Memory B cell (primary cell): ENCODE data around the gene ADCY2.

Experiments used
- ATAC-seq: fragments of 150-1000 bp; cut with Tn5 transposase; 2 replicates; pipeline ENCODE4 v1.10.0; 2021; ENCODE audit warnings: low read depth, mild to moderate bottlenecking, moderate library complexity
- DNase-seq, 2 donors: peaks; one replicate each; pipeline ENCODE4 v3.0.0; 2022; ENCODE audit warnings: low spot score in 2 of 2
- H3K27ac Mint-ChIP-seq: one replicate; pipeline ENCODE4 v1.8.0; 2022; ENCODE audit warnings: mild to moderate bottlenecking, moderate library complexity, mixed read lengths
- H3K27me3 Mint-ChIP-seq: one replicate; pipeline ENCODE4 v1.8.0; 2022; ENCODE audit warnings: mixed read lengths
- H3K36me3 Mint-ChIP-seq: one replicate; pipeline ENCODE4 v1.8.0; 2022; ENCODE audit warnings: mild to moderate bottlenecking, mixed read lengths
- H3K4me1 Mint-ChIP-seq: one replicate; pipeline ENCODE4 v1.8.0; 2022; ENCODE audit warnings: mixed read lengths
- H3K4me3 Mint-ChIP-seq: one replicate; pipeline ENCODE4 v1.8.0; 2022; ENCODE audit warnings: mild to moderate bottlenecking, moderate library complexity, mixed read lengths
- H3K9me3 Mint-ChIP-seq: one replicate; pipeline ENCODE4 v1.8.0; 2022; ENCODE audit warnings: mixed read lengths

The ADCY2 gene

DNA sequence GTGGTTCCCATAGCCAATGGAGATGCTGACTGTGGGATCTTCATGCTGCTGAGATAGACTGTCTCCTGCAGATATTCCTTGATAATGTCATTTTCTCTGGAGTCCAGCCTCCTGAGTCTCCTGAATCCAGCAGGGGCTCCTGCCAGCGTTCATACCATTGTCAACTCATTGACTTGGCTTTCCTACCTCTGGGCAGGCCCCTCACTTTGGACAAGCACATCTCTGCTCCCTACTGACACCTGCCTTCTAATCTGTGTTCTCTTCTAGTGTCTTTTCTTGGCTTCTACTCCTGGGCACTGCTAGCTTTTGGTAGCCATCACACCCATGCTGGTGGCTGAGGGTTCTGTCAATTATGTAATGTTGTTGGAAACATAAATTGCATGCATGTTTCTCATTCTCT lies 138.0 kb downstream of the ADCY2 start:
- Mint-ChIP-seq H3K4me3 (no peak overlapping the region), H3K27ac (no peak overlapping the region), H3K36me3 (no peaks in the 10 kb centered on the region), H3K9me3 (peaks cover 9% of the 10 kb centered on the region), H3K4me1 (no peaks in the 10 kb centered on the region), H3K27me3 (no peaks in the 10 kb centered on the region)
- ATAC-seq (no peak), DNase-seq (no peak)

DNA sequence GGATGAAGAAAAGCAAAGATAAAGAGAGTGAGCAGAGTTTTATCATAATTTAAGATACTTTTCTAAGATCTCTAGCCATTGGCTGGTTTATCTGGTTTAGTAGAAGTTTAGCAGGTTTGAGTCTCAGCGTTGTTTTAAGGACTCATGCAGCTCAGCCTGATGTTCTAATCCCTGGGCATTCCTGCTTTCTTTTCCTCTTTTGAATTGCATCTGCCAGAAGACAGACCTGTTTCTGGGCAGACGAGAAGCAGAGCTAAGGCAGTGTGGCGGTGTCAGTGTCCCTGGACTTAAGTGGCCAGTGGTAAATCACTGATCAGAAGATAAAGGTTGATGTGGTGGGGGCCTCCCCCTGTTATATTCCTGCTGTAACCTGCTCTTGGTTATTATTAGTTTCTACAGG lies 138.6 kb downstream of the ADCY2 start:
- H3K27ac Mint-ChIP-seq = no peak overlapping the region
- H3K4me3 Mint-ChIP-seq = no peak overlapping the region
- ATAC-seq (no peak), DNase-seq (no peak)
- no peaks in the 10 kb centered on the region for H3K27me3 Mint-ChIP-seq
- H3K4me1 Mint-ChIP-seq = no peaks in the 10 kb centered on the region
- peaks cover 9% of the 10 kb centered on the region for H3K9me3 Mint-ChIP-seq
- H3K36me3 Mint-ChIP-seq = no peaks in the 10 kb centered on the region

DNA sequence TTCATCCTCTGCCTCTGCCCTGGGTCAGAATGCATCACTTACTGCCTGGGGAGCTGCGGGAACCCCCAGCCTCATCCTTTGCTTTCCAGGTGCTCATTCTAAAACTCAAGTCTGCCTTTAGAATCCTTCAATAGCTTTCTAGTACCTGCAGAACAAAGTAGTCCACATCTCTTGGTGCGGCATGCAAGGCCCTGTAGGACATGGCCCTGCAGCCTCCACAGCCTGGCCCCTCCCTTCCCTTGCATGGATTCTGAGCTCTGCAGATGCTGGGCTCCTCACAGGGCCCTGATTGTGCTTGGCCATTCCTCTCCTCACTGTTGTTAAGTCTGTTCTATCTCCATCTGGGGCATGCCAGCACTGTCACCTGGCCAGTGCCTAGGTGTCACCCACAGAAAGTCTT lies 141.6 kb downstream of the ADCY2 start:
- Mint-ChIP-seq H3K27me3 (no peaks in the 10 kb centered on the region), H3K36me3 (no peaks in the 10 kb centered on the region), H3K9me3 (peaks cover 3% of the 10 kb centered on the region), H3K4me1 (no peaks in the 10 kb centered on the region), H3K27ac (no peak overlapping the region), H3K4me3 (no peak overlapping the region)
- ATAC-seq = no peak
- no peak for DNase-seq

DNA sequence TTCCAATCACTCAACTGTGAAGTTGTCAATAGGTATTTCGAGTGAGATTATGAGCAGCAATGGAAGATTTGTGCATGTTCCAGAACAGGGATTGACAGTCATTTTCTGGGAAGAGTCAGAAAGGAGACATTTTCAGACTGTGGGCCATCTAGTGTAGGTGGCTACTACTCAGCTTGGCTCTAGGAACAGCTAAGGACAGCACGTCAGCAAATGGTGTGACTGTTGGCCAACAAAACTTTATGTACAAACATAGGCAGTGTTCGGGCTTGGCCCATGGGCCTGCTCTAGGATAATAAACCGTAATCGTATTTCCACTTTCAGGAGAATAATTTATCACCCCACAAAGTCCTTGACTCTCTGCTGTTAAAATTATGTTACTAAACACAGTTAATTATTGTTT lies 143.6 kb downstream of the ADCY2 start:
- Mint-ChIP-seq H3K36me3 (no peaks in the 10 kb centered on the region), H3K27me3 (no peaks in the 10 kb centered on the region), H3K4me1 (no peaks in the 10 kb centered on the region), H3K27ac (no peak overlapping the region), H3K9me3 (no peaks in the 10 kb centered on the region), H3K4me3 (no peak overlapping the region)
- DNase-seq (no peak), ATAC-seq (no peak)

DNA sequence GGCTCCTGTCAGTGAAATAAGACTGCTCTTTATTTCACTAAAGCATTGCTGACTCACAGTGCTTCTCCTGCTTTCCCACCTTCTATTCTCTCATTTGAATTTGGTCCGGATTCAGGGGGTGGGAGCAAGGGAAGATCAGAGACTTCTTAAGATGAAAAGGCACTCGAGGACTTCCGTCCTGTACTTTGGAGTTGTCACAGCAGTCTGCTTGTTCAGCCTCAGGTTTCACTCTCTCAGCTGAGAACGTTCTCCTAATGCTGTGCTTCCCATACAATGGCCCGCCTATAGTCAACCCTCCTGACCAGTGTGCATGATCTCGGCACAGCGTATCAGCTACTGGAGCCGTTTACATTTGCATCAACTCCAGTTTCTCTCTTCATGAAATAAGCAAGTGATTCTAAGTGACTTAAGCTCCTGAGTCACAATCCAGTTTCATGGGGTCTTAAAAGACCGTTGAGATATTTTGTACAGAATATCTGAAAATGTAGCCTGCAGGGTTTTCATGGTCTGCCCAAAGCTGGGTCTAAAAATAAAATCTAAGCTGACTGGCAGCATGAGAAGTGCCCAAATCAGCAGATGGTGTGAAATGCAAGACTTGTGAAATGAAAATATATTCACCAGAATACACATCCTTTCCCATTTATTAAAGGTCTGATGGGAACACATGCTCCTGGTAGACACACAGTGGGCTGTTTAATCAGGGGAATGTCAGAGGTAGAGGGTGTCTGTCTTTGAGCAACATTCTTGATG lies 145.0 kb downstream of the ADCY2 start:
- no peak overlapping the region for H3K27ac Mint-ChIP-seq
- no peaks in the 10 kb centered on the region for H3K4me1 Mint-ChIP-seq
- no peak for ATAC-seq
- H3K9me3 Mint-ChIP-seq = no peaks in the 10 kb centered on the region
- H3K4me3 Mint-ChIP-seq = no peak overlapping the region
- H3K36me3 Mint-ChIP-seq = no peaks in the 10 kb centered on the region
- no peak for DNase-seq
- no peaks in the 10 kb centered on the region for H3K27me3 Mint-ChIP-seq

DNA sequence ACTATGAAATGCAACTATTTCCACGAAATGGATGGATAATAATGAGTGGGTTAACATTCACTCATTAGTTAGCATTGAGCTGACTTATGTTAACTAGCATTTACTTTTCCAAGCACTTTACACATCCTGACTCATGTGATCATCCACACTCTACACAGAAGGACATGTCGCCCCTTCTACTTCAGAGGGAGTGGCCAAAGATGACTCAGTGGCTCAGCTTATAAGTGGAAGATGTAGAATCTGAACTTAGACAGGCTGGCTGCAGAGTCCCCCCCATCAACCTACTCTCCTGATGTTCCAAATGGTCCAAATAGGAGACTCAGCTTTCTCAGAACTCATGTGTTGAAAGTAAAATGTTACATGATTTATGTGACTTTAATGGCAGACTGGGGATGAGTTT lies 146.0 kb downstream of the ADCY2 start:
- no peak overlapping the region for H3K4me3 Mint-ChIP-seq
- DNase-seq = no peak
- no peak for ATAC-seq
- no peaks in the 10 kb centered on the region for H3K9me3 Mint-ChIP-seq
- H3K27me3 Mint-ChIP-seq = no peaks in the 10 kb centered on the region
- no peaks in the 10 kb centered on the region for H3K36me3 Mint-ChIP-seq
- H3K4me1 Mint-ChIP-seq = no peaks in the 10 kb centered on the region
- no peak overlapping the region for H3K27ac Mint-ChIP-seq

DNA sequence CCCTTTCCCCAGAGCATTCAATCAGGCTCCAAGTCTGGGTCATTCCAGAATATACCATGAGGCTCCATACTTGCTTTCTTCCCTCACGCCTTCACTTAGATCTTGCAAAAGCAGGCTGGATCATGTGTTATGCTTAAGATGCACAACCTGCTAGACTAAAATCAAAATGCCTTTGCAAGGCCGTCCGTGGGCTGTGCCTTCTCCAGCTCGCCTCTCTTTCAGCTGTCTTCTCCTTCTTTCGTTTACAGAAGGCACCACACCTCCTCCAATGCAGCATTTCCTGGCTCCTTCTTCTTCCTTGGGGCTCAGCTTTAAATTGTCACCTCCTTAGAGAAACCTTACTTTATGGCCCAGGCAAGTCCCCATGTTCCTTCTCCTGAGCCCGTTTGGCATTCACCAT lies 150.6 kb downstream of the ADCY2 start:
- H3K4me3 Mint-ChIP-seq = no peak overlapping the region
- H3K27ac Mint-ChIP-seq = no peak overlapping the region
- no peaks in the 10 kb centered on the region for H3K4me1 Mint-ChIP-seq
- H3K27me3 Mint-ChIP-seq = no peaks in the 10 kb centered on the region
- no peaks in the 10 kb centered on the region for H3K9me3 Mint-ChIP-seq
- H3K36me3 Mint-ChIP-seq = no peaks in the 10 kb centered on the region
- no peak for DNase-seq
- ATAC-seq = no peak

DNA sequence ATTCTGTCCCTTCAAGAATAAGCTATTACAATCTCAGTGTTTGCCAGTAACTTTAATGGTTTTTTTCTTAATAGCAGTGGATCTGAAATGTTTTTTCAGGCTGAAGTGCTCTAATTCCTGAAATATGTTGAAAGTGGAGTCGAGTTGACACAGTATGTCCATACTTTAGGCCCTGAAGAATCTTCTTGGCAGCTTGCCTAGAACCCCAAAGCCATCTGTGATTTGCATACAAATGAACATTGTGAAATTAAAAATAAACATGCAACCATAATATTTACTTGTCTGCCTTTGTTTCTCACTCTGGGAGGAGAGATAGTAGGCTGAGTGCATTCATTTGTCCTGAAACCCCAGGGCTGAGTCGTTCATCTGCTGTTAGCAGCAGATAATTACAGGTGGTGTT lies 152.7 kb downstream of the ADCY2 start:
- Mint-ChIP-seq H3K4me3 (no peak overlapping the region), H3K27me3 (no peaks in the 10 kb centered on the region), H3K9me3 (no peaks in the 10 kb centered on the region), H3K4me1 (no peaks in the 10 kb centered on the region), H3K27ac (no peak overlapping the region), H3K36me3 (no peaks in the 10 kb centered on the region)
- no peak for ATAC-seq
- no peak for DNase-seq

DNA sequence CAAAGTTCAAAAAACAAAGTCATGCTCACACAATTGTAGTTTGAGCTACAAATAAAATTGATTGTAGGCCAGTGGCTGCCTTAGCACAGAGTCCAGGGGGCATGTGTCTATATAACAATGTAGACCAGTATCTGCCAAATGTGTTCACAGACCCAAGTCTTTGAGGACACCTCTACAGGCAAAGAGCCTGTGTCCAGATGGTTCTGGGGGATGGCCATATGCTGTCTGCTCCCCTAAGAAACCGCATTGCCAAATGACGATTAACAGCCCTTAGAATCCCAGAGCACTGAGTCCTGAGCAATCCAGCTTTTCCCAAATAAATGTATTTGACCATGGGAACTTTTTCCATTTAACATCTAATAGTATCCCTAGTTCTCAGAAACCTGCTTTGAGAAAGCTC lies 169.6 kb downstream of the ADCY2 start:
- no peaks in the 10 kb centered on the region for H3K27me3 Mint-ChIP-seq
- DNase-seq = no peak
- no peaks in the 10 kb centered on the region for H3K36me3 Mint-ChIP-seq
- no peak for ATAC-seq
- H3K4me3 Mint-ChIP-seq = no peak overlapping the region
- no peaks in the 10 kb centered on the region for H3K4me1 Mint-ChIP-seq
- no peaks in the 10 kb centered on the region for H3K9me3 Mint-ChIP-seq
- H3K27ac Mint-ChIP-seq = no peak overlapping the region

DNA sequence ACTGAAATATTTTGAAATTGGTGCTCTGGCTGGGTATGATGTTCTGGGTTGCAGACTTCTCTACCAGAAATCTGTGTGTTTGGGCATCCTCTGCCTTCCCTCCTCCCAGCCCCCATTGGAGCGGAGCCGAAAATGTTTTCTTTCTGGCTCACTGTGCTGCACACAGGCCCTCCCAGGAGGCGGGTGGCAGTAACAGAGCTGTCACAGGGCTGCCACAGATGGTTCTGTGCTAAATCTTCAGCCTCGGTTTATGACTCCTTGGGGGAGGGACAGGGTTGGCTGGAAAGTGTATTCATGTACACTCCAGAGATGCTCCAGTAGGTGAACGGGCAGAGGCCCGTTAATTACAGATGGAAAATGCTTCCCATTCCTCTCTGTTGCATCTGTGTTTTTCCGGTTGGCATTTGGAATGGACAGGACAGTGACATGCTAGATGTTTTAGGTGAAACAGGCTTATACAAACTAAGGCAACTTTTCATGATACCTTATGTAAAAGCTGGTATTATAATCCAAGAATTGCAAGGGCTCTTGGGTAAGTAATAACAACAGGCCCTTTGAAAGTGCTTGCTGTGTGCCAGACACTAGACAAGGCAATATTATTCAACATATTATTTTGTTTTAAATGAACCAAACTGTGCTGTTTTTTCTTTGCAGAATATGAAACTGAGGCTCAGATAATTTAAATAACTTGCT lies 180.2 kb downstream of the ADCY2 start:
- DNase-seq (no peak), ATAC-seq (no peak)
- no peaks in the 10 kb centered on the region for H3K27me3 Mint-ChIP-seq
- peaks cover 7% of the 10 kb centered on the region for H3K9me3 Mint-ChIP-seq
- no peaks in the 10 kb centered on the region for H3K4me1 Mint-ChIP-seq
- H3K36me3 Mint-ChIP-seq = no peaks in the 10 kb centered on the region
- H3K4me3 Mint-ChIP-seq = no peak overlapping the region
- H3K27ac Mint-ChIP-seq = no peak overlapping the region

DNA sequence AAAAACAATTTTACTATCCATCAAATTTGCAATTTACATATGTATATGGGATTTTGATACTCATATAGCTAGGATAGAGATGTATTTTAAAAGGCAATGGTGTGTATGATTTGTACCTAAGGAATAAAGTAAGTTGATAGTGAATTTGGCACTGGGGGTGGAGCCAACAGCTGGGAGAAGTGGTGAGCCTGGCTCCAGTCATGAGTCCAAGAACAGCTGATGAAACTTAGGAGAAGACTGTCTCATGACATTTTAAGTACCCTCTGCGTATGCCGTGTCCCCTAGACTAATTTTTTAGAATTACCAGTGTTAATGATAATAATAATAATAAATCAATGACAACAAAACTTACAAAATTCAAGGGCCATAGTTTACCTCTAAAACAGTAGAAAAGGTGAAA lies 181.4 kb downstream of the ADCY2 start:
- Mint-ChIP-seq H3K9me3 (peaks cover 7% of the 10 kb centered on the region), H3K27me3 (no peaks in the 10 kb centered on the region), H3K27ac (no peak overlapping the region), H3K36me3 (no peaks in the 10 kb centered on the region), H3K4me3 (no peak overlapping the region), H3K4me1 (no peaks in the 10 kb centered on the region)
- DNase-seq (no peak), ATAC-seq (no peak)

DNA sequence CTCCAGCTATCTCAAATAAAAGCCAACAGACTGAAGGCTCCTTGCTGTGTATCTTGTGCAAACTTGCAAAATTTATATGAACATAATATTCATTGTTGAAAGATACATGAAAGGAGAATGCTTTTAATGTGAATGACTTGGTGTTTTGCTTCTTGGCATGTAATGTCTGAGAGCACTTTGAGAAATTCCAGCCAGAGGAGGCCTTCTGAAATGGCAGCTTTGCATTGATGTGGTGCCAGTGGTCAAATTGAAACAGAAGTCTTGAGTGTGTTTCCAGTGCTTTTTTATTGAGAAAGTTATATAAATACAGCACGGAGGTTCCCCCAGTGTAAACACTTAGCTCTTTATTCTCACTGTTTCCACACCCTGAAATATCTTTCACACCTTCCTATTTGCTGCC lies 182.1 kb downstream of the ADCY2 start:
- H3K4me3 Mint-ChIP-seq = no peak overlapping the region
- peaks cover 4% of the 10 kb centered on the region for H3K9me3 Mint-ChIP-seq
- no peaks in the 10 kb centered on the region for H3K27me3 Mint-ChIP-seq
- H3K4me1 Mint-ChIP-seq = no peaks in the 10 kb centered on the region
- H3K36me3 Mint-ChIP-seq = no peaks in the 10 kb centered on the region
- DNase-seq (no peak), ATAC-seq (no peak)
- no peak overlapping the region for H3K27ac Mint-ChIP-seq

DNA sequence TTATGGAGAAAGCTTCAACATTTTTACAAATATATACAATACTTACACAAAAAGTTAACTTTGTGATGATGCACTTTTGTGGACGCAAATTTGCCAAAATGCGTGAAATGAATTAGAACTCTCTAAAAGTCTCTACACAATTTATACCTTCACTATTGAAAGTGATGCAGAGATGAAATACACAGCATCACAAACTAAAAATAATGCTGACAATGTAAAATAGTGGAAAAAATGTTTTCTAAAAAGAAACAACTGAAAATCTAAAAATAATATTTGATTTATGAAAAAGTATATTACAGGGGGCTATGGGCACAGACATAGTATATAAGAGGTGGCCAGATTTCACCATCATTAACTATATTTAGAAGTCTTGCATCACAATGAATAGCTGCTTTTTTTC lies 188.8 kb downstream of the ADCY2 start:
- ATAC-seq (no peak), DNase-seq (no peak)
- H3K27ac Mint-ChIP-seq = no peak overlapping the region
- H3K27me3 Mint-ChIP-seq = no peaks in the 10 kb centered on the region
- H3K4me3 Mint-ChIP-seq = no peak overlapping the region
- H3K4me1 Mint-ChIP-seq = no peaks in the 10 kb centered on the region
- no peaks in the 10 kb centered on the region for H3K9me3 Mint-ChIP-seq
- no peaks in the 10 kb centered on the region for H3K36me3 Mint-ChIP-seq

DNA sequence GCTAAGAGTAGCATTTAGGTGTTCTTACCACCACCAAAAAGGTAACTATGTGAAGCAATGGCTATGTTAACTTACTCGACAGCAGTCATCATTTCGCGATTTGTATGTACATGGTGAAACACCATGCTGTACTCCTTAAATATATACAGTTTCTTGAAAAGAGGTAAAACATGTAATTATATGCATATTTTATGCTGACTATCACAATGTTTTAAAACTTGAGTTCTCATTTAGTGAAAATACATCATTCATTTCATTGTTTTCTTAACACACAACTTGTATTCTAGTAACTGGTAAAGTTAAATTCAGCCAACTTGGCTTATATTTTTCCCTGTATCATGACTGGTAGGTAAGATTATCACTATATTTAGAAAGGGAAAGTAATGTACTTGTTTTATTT lies 189.9 kb downstream of the ADCY2 start:
- Mint-ChIP-seq H3K27ac (no peak overlapping the region), H3K27me3 (no peaks in the 10 kb centered on the region), H3K4me1 (no peaks in the 10 kb centered on the region)

DNA sequence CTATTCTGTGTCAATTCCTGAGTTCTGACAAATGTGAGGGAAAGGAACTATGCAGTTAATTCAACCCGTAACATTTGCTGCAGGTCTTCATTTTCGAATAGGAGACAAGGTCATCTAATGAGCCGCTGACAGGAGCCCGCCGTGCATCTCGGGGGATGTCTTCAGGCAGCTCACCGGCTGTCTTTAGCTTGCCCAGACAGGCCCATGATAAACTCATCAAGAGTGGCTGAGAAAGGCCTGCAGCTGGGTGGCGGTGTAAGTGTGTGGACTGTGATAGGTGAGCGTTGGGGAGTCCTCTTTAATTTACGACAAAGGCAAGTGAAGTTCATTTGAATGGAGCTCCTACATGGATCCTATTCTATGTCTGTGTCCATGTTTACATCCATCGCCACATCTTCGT lies 190.5 kb downstream of the ADCY2 start:
- Mint-ChIP-seq H3K9me3 (no peaks in the 10 kb centered on the region), H3K27ac (no peak overlapping the region), H3K4me3 (no peak overlapping the region), H3K27me3 (no peaks in the 10 kb centered on the region), H3K36me3 (no peaks in the 10 kb centered on the region), H3K4me1 (no peaks in the 10 kb centered on the region)
- ATAC-seq (no peak), DNase-seq (no peak)

More for the DNA sequence above, 189.9 kb downstream of the ADCY2 start:
- no peak for ATAC-seq
- Mint-ChIP-seq H3K36me3 (no peaks in the 10 kb centered on the region), H3K9me3 (no peaks in the 10 kb centered on the region), H3K4me3 (no peak overlapping the region)
- DNase-seq = no peak
